ENCODE results near the gene IZUMO1R. TPM values are rescaled to one million over a fixed set of nuclear protein-coding genes. Genes with fewer than 3 reads are reported as not detected.

The IZUMO1R gene
- total RNA-seq, 2 experiments from 2014 or later, result not detected

Other genes with a start within 250 kb of the IZUMO1R start
- 10 to 100 TPM; 10.8 to 11.4 TPM for gene PANX1, start 175.7 kb upstream of the IZUMO1R start, total RNA-seq
- under 1 TPM; 0.07 to 0.11 TPM for gene GPR83, start 96.8 kb downstream of the IZUMO1R start, total RNA-seq
- gene MRE11, start 189.3 kb downstream of the IZUMO1R start, total RNA-seq, result 10 to 100 TPM; 38.3 to 42.0 TPM
- 10 to 100 TPM; 17.9 to 19.1 TPM for gene ANKRD49, start 189.4 kb downstream of the IZUMO1R start, total RNA-seq
- gene C11orf97, start 207.9 kb downstream of the IZUMO1R start, total RNA-seq, result not detected
- 1 to 10 TPM; 3.9 TPM for gene FUT4, start 239.3 kb downstream of the IZUMO1R start, total RNA-seq